Inflammatory macrophage treated with lipopolysaccharide for 1 hour (primary cell): ENCODE data around the gene PIGO.

Source experiments
- DNase-seq, 2 donors: peaks; one replicate each; pipeline ENCODE4 v3.0.0-alpha.2; 2020 to 2022

Gene PIGO

DNA sequence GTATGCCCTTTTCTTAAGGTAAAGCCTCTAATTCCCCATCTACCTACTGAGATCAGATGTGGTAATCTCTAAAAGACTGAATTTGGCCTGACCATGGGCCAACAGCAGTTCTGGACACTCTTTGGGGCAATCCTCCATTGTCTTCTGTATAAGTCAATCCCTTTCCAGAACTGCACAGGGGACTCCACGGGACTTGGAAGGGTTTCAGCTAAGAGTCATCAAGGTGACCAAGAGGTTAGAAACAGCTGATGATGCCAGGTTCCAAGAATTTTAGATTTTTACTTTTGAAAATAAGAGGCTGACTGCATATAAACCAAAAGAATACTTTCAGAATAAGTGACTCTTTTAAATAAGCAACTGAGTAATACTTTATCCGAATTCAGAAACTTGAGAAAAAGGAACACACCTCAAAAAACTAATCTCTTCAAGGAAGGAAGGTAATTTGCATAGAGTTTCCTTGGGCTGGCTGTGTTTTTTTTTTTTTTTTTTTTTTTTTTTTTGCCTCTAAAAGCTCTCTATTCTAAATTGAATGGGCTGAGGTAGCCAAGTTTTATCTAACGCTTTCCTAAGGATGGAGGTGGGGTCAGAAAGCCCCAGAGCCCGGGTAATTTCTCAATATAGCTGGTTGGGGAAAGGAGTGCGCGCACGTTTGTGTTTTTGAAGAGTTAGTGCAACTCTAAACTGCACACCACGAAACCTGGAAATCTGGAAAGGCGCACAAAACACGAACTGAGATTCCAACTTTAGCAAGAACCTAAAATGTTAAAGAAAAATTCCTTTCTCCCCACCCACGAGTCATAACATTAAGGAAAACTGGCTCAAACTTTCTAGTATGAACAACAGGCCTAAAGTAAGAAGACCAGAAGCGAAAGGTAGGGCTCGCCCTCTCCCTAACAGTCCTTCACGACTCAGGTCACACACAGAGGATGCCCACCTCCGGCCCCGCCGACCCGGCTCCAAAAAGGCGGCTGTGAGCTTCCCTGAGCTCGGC, 25.3 kb downstream of the PIGO start:
- no peak for DNase-seq

DNA sequence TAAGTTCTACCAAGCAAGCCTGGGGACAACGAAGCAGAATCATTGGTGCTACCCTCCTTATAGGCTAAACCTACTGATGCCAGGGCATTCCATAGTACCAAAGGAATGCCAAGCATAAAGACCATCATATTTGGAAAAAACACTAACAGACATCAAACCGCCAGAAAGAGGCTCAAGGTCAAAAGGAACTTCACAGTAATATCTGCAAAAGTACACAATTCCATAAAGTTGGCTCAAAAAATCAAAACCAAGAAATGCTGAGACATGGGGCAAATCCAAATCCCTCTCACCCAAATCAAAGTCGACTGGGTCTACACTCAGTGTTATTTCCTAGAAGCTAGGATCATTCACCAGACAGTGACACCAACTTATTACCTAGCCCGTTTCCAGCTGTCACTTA, 27.4 kb downstream of the PIGO start:
- DNase-seq: no peak

DNA sequence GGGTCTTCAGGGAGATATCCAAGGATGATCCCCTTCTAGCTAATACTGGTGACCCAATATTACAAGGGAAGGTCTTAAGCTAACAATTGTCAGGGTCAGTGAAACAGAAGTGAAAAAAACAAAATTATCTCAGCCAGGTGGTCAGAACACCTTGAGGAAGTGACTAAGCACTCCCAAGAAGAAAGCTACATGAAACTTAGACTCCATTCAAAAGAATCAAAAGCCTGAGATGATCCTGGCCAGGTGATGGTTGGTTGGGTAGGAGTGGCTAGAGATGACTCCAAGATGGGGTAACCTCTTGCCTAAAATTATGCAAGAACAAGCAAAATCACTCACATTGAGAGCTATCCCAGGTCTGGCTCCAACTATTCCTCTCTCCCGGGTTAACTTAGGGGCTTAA, 29.3 kb downstream of the PIGO start:
- no peak for DNase-seq

DNA sequence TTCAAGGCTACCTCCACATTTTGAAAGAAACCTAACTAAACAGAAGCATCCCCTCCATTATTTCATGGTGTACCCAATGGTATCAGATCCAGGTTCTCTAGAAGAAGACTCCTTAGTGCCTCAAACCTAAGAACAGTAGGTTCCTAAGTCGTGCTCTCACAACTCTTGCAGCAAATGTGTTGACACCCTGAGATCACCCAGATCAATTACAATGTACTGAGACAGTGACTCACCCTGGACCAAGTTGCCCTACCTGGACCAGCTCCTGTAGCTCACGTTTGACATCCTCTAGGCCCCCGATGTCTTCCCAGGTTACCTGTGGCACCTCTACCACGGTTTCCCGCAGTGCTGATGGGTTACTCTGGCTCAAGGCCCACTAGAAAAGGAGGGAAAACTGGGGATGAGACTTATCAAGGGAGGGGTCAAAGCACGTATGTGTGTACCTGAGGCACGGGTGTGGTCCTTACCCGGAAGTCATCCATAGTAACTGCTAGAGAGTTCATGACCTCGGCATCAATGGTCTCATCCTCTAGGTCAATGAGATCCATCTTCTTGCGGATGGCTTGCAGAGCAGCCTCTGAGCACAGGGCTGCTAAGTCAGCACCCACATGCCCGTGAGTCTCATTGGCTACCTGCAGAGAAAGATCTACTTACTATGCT, 35.7 kb downstream of the PIGO start:
- no peak for DNase-seq

DNA sequence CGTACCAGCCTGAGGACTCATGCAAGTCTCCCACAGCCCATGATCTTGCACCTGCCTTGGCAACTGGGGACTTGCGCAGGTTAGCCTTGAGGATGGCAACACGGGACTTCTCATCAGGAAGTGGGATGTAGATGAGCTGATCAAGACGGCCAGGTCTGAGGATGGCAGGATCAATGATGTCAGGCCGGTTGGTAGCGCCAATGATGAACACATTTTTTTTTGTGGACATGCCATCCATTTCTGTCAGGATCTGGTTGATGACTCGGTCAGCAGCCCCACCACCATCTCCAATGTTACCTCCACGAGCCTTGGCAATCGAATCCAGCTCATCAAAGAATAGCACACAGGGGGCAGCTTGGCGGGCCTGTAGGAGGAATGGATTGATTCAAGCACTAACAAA, 37.0 kb downstream of the PIGO start:
- DNase-seq: no peak

DNA sequence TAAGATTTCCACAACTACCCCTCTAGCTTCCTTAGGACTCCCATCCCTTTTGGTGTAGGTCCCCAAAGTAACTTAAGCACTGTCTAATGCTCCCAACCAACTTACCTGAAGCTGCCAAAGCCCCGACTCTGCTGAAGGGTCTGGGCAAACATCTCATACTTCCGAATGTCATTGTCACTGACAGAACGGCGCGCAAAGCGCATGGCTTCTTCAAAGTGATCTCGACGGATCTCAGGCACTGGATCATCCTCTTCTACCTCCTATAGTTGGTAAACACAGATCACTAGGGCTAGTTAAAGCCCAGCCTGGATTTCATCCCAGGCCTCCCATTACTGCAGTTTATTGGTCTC, 39.1 kb downstream of the PIGO start:
- no peak for DNase-seq

DNA sequence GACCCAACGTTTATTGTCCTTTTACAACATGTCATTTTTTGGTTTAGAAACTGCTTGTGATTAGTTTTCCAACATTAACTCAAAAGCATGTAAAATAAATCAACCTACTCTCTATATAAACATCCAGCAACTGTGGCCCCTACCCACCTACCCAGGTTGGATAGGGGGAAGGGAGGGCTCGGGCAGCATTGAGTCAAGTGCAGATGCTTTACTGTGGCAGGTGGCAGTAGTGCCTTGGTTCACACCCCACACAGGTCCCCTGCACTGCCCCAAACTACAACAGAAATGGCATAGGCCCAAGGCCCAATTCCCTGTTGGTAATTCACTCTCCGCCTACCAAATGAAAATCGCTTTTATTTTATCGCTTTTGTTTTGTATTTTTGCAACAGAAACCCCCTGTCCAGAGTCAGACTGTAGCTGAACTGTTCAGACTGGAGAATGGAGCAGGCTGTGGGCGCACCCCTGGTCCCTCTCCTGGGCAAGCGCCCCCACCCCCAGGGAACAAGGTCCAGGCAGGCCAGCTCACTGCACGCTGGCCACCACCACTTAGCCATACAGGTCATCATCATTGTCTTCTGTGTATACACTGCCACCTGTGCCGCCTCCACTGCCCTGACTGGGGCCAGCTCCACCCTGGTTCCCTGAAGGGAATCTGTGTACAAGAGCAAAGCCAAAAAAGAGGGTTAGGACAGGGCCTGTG, 39.7 kb downstream of the PIGO start:
- DNase-seq: no peak

DNA sequence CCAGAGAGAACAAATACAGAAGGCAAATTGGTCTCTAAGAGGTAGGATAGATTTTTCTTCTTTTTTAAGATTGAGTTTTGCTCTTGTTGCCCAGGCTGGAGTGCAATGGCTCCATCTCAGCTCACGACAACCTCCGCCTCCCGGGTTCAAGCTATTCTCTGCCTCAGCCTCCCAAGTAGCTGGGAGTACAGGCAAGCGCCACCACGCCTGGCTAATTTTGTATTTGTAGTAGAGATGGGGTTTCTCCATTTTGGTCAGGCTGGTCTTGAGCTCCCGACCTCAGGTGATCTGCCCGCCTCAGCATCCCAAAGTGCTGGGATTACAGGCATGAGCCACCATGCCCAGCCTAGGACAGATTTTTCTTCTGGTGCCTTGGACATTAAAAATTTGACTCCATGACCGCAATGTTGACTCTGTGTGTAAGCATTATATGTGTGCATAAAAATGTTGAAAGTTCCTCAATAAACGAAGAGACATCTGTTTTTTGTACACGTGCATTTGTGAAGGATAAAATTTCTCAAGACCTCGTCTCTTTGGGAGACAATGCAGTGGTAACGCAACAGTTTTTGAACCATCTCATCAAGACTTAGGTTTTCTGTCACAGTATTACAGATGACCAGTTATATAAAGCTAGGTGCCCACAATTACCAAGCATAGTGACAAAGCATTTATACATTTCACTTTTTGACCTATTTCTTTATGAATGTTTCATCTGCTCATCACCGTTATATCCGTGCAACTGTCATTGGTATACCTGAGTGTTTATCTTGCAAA, 41.3 kb downstream of the PIGO start:
- DNase-seq: no peak

DNA sequence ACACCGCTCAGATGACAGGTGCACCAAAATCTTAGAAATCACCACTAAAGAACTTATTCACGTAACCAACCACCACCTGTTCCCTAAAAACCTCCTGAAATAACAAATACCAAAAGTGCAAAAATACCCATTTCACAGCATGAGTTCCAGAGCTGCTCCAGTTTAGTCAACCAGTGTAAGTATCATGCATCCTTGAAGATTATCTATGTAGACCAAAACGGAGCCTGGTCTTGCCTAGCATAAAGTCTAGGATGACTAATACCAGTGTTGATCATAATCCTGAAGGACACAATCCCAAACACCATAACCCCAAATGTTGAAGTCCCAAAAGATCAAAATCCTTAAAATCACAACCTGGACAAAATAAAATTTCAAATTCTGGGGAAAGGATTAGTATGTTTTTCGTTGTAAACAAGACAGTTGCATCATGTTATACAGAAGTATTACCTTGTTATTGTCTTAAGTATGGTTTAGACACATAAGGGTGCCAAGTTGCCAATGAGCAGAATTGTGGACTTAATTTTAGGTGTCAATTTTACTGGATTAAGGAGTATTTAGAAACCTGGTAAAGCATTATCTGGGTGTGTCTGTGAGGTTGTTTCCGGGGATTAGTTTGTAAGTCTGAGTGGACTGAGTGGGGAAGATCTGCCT, 42.1 kb downstream of the PIGO start:
- no peak for DNase-seq

DNA sequence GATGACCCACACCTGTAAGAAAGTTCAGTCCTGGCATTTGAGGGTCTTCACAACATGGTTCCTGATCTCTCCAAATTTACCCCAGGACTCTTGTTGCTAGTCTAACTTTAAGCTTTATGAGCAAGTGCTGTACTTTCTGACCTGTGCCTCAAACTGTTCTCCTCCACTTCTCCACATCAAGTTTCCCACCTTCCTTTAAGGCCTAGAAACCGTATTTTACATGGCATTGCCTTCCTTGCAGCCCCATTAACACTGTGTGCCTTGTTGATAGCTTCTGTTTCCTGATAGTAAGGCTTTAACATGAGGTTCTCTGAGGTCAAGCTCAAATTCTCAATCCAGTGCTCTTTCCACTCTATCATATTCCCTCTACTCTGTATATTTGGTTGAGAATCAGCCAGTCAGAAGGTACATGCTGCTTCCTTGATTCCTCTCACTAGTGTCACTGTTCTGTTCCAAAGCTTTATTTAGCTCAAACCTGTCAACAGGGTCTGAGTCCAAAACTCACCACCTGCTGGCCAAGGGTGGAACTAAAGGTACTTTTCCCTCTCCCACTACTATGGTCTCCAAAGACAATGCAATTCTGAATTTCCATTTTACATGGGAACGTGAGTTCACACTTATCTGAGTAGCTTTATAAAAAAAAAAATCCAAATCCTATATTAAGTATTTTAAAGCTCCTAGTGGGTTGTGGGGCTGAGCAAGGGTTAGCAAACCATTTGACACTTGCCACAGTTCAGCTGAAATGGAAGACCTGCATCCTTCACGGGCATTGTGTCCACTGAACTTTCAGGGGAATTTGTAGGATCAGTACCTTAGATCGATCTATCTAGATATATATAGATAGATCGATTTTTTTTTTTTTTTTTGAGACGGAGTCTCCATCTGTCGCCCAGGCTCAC, 45.1 kb downstream of the PIGO start:
- DNase-seq: peak; percentile 34 to 78

DNA sequence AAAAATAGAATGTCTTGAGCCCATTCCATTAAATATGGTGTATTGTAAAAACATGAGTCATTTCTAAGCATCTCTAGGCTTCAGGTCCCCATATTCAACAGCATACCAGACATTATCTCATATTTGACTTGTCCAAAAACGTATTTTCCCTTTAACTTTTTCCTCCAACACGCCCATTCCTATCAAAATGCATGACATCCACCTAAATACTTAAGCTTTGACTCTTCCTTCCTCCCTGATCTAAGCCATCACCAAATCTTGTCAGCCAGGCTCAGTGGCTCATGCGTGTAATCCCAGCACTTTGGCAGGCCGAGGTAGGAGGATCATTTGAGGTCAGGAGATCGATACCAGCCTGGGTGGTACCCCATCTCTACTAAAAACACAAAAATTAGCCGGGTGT, 47.9 kb downstream of the PIGO start:
- DNase-seq: no peak

DNA sequence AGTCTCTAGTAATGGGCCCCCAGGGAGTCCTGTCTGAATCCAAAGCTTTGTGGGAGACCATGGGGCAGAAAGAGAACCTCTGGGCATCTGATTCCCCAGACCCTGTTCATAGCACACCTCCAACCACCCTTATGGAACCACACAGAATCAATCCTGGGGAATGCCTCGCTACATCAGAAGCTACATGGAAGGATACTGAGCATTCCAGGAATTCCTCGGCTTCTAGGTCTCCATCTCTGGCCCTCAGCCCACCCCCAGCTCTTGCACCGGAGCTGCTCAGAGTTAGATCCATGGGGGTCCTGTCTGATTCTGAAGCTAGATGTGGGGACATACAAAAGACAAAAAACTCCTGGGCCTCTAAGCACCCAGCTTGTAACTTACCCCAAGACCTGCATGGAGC, 52.3 kb downstream of the PIGO start:
- no peak for DNase-seq

DNA sequence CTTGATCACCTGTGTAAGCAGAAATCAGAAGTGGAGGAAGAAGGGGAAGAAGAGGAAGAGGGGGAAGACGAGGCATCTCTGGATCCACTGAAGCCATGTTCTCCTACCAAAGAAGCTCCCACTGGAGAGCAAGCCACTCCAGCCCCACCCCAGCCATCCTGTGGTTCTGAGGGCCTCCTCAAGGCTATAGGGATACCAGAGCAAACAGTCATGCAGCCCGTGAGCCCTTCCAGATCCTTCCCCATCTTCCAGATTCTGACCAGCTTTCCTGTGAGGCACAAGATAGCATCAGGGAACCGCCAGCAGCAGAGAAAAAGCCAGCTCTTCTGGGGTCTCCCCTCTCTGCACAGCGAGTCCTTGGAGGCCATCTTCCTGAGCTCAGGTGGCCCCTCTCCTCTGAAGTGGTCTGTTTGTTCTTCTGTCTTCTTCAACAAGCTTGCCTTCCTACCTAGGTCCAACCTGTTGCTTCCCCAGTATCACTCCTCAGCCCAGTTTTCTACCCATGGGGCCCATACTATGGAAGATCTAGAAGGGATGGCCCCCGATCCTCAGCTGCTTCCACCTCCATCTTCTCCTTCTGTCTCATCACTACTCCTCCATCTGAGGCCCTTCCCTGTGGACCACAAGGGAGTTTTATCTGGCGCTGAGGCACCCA, 53.4 kb downstream of the PIGO start:
- DNase-seq: no peak

DNA sequence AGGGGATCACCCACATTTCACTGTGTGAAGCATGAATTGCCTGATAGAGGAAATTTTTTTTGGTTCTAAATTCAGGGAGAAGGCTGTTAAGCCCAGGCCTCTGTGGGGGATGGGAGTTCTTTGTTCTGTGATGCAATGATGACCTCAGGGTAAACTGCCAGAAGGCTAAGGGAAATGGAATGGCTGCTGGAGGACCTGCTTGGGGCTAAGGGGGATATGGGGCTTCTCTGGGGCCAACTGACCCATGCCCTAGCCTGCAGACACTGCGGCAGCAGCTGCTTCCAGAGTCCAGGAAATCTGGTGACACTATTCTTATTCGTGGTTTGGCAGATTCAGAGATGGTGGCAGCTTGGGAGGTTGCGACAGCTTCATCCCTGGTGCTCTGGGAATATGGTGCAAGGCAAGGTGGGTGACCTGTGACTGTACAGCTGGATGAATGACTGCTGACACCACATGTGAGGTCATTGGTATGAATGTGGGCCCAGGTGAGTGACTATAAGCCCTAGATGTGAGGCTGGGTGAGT, 54.2 kb downstream of the PIGO start:
- peak; percentile 76 to 84 for DNase-seq
